Inferior parietal cortex (tissue), 1 donor: ENCODE measurements around the gene NDC1.
"Not testable (repeated sequence)": the region's sequence is repeated elsewhere in the genome, so short reads cannot be mapped to it uniquely, and the experiment has no call there.

Experiments used
- DNase-seq: peaks from one replicate; pipeline ENCODE4 v3.0.0-alpha.2; 2016; ENCODE audit errors: extremely low spot score

The NDC1 gene

DNA sequence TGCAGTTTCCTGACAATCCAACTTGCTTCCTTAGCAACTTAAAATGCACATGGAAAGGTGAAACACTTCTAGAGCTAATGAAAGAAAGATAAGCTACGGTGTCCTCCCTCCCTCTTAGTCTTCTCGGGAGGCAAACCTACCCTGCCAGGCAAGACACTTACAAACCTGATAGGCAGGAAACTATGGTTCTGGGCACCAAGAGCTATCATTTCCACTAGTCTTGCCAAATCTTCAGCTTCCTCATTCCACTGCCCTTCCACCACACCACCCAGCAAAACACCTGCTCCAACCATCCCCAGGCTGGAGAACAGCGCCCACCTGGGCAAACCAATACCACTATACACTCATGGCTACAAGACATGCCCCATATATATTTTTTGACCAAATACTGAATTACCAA, 15.2 kb downstream of the NDC1 start:
- no peak for DNase-seq

DNA sequence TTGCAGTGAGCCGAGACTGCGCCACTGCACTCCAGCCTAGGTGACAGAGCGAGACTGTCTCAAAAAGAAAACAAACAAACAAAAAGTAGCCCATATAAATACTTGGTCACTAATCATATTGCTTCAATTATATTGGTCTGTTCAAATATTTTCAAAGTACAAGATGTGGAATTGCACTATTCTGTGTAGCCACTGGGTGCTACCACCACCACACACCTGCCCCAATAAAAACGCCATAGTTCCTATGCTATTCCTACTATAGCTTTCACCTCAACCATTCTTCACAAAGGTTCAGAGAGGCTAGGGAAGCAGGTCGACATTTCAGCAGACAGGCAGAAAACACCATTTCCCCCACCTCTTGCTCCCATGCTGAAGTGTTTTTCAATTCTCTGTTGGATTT, 16.7 kb downstream of the NDC1 start:
- DNase-seq: no peak

DNA sequence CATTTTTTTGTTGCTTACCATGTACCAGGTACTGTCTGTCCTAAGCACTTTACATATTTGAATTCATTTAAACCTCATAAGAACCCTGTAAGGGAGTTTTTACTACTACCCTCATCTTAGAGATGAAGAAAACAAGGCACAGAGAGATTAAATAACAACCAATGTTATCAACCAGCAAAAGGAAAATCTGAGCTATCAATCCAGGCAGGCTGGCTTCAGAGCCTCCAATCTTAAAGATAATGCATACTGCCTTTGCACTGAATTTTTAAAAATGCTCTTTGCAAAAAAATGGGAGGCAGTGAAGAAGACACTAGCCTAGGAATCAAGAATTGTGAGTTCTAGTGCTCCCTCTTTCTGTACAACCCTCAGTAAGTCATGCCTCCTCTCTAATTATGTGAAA, 18.7 kb downstream of the NDC1 start:
- no peak for DNase-seq

DNA sequence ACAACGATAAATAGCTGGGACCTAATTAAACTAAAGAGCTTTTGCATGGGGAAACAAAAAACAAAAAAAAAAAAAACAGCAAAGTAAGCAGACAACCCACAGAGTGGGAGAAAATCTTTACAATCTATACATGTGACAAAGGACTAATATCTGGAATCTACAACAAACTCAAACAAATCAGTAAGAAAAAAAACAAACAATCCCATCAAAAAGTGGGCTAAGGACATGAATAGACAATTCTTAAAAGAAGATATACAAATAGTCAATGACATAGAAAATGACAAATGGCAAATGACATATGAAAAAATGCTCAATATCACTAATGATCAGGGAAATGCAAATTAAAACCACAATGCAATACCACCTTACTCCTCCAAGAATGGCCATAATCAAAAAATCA, 21.5 kb downstream of the NDC1 start:
- not testable (repeated sequence) for DNase-seq

DNA sequence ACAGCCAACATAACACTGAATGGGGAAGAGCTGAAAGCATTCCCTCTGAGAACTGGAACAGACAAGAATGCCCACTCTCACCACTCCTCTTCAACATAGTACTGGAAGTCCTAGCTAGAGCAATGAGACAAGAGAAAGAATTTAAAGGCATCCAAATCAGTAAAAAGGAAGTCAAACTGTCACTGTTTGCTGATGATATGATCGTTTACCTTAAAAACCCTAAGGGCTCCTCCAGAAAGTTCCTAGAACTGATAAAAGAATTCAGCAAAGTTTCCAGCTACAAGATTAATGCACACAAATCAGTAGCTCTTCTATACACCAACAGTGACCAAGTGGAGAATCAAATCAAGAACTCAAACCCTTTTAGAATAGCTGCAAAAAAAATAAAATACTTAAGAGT, 22.6 kb downstream of the NDC1 start:
- DNase-seq: not testable (repeated sequence)

DNA sequence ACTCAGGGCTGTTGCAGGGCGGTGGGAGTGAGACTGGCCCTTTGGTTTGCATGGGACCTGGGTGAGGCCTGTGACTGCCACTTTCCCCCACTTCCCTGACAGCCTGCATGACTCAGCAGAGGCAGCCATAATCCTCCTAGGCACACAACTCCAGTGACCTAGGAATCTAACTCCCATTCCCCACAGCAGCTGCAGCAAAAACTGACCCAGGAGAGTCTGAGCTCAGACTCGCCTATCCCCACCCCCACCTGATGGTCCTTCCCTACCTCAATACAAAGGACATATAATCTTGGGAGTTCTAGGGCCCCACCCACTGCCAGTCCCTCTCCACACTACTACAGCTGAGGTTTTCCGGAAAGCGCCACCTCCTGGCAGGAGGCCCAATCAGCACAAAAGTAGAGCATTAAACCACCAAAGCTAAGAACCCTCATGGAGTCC, 26.7 kb downstream of the NDC1 start:
- DNase-seq: no peak

DNA sequence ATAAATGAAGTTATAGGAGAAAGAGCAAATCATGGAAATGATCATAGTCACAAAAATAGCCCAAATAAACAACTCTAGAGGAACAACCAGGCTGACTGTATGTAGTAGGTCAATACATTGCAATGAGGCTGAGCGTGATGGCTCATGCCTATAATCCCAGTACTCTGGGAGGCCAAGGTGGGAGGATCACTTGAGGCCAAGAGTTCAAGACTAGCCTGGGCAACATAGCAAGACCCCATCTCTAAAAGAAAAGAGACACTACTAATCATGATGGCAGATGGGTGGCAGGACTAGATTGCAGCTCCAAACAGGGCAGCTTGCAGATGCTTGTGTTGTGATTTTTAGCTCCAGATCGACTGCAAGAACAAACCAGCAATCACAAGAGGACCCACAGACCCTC, 27.6 kb downstream of the NDC1 start:
- DNase-seq: no peak

DNA sequence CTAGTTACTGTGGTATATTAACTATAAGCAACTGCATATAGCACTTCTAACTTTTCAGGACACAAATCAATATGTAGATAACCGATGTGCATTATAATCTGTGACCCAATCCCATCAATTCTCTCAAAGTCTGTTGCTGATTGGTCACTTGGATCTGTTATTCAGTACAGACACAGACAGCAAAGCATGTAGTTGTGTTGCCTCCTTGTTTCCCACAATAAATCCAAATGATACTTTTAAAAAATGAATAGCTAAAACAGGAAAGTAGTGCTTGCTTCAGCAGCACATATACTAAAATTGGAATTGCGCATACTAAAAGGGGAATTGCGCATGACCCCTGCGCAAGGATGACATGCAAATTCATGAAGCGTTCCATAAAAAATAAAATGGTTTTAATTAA, 28.1 kb downstream of the NDC1 start:
- DNase-seq: no peak

DNA sequence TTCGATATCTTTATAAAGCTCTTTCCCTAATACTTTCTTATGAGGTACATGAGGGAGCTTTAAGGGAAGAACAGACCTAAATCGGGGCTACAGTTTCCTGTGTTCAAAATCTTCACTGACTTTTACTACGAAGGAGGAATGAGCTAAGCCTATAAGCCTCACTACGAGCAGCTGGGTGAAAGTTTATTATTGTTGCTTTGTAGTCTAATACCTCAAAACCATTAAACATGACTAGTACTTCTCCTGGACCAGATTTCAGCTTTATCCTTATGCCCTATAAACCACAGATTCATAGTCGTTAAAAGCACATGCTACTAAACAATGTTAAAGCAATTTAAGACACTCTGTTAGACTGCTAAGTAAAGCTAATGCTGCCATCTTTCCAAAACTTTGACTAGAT, 30.2 kb downstream of the NDC1 start:
- no peak for DNase-seq

DNA sequence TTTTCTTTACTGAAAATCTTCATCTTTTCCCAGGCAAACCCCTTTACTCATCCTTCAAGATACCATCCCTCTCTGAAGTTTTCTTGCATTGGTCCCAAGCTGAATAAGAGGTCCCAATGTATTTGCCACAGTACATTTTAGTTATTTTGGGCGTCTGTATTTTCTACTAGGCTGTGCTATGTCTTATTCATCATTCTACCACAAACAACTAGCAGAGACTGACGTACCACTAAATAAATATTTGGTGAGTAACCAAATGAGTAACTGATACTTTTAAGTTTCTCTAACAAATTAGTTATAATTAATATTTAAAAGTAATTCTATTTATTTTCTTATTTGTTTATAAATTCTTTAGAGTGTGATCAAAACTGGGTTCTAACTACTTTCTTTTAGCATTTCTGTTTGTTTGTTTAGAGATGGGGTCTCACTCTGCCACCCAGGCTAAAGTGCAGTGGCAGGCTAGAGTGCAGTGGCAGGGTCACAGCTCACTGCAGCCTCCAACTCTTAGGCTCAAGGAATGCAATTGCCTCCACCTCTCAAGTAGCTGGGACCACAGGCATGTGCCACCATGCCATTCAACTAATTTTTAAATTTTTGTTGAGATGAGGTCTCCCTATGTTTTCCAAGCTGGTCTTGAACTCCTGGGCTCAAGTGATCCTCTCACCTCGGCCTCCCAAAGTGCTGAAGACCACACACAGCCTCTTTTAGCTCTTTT, 33.1 kb downstream of the NDC1 start:
- DNase-seq: no peak

DNA sequence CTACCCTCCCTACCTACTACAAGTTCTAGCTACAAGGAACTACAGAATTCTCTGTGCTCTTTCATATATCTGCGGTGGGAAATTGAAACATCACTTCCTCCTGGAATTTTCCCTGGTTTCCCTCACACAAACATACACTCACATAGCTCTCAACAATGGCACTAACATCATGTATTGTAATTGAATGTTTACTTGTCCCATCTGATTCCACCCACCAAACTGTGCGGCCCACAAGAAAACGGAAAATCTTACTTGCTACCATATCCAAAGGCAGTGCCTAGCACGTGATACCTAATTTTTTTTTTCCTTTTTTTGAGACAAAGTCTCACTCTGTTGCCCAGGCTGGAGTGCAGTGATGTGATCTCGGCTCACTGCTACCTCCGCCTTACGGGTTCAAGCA, 33.9 kb downstream of the NDC1 start:
- no peak for DNase-seq

DNA sequence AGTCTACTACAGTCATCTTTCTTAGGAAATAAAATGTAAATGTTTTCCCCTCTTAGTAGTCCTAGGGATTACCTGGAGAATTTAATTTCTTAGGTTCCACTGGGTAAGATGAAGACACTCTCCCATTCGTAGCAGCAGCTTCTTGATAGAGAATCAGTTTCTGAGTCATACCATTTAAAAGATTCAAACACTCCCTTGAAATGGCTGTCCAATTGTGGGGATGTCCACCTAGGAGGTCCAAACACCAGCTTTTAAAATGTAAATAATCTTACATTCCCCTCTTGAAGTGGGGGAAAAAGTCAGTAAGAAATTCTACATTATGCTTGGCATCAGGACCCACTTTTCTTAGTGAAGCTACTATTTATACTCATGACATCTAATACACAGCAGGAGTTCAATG, 37.5 kb downstream of the NDC1 start:
- DNase-seq: no peak

DNA sequence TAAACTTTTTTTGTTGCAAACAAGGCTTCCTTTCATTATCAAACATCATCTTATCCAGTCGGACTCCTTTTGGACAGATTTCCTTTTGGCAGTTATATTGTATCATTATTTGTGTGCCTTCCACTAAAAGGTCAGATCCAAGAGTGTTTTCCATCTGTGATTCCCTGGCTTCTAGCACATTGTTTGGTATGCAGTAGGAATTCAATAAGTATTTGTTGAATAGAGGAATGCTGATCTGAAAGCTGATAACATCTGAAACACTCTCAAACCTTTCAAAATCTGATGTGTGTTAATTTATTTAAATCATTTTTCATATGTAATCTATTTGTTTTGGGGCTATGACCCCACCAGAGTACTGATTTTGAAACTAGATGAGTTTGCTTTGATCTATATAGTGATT, 39.0 kb downstream of the NDC1 start:
- DNase-seq: no peak

DNA sequence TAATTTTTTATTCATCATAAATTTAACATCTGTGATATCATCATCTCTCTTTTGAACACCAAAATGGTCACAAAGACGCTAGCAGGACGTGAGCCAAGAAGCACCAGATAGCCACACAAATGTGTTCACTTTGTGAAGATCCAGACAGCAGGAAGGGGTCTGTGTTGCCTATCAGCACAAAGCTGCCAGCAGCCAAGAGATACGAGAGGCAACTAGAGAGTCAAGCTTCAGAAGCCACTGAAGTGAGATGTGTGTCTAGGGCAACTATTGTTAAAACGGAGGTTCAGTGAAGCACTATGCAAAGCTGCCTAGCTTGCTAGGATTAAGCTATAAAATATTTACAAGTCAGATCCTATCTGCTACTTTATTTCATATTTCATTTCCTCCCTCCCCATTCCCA, 45.3 kb downstream of the NDC1 start:
- no peak for DNase-seq

DNA sequence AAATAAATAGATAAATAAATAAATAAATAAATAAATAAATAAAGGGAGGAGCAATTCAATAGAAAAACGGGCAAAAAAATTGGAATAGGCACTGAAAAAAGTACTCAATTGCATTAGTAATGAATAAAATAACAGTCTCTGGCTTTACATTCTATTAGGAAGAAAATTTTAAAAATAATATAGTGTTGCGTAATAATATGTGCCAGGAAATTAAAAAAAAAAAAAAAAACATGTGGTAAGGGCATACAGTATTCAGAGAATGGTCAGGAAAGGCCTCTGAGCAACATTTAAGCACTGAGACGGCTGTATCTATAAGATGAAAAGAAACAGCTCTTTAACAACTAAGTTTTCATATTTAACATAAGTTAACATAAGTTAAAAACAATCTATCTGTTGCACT, 50.4 kb downstream of the NDC1 start:
- no peak for DNase-seq

DNA sequence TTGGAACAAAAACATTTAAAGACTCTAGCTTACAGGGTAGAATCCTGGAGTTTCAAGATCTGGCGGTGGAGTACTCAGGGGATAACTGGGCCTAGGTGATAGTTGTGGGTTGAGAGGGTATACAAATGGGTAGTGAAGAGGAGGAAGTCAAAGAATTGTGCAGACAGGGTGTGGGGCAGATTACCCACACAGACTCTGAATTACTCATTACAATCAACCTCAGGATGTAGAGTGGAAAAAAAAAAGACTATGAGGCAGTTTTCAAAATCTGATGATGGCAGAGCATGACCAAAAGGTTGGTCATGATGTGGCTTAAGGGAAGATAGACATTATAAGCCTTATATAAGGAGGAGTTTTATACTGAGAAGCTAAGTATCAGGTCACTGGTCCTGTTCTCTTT, 55.0 kb downstream of the NDC1 start:
- no peak for DNase-seq

DNA sequence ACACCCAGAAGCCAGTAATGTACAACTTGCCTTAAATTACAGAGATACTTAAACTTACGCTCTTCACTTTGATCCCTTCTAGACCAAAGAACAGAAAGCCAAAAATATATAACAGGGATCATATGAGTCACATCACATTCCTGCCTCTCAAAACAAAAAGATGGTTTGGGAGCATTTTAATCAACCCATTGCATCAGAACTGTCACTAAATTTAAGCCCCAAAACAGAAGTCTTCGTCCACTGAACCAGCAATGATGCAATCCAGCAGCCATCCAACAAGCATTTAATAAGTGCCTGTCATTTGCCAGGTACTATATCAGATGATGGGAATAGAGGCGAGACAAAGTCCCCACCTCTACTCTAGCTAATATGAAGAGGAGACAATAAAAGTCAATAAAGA, 56.4 kb downstream of the NDC1 start:
- DNase-seq: no peak

DNA sequence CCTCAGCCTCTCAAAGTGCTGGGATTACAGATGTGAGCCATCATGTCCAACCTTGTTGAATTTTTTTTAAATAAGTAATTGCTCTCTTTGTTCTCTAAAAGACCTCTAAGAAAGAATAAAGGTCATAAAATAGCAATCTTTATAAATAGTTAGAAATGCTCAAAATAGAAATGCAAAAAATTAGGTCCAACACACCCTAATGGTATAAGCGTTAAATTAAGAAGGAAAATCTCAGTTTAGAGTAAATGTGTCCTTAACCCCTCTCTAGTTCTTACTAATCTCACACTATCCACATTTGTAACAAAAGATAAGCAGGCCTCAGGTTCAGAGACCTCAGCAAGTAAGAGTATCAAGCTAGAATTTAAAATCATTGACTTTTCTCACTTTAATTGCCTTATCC, 60.8 kb downstream of the NDC1 start:
- DNase-seq: no peak

DNA sequence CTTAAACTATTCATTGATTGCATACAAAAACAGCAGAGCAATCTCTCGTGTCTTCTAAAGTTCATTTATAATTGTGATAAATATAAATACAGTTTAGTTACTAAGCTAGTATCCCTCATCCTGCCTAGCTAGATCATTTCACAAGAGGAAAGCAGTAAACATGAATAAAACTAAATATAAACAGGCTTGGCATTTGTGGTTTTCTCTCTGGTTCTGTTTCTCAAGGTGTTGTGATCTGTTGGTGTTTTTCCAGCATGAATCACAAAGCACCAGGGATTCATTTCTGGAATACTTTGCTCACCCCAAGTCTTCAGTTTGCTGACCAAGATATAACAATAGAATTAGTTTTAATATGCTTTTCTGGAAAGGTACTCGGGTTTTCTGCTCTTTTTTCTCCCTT, 66.4 kb downstream of the NDC1 start:
- DNase-seq: no peak

DNA sequence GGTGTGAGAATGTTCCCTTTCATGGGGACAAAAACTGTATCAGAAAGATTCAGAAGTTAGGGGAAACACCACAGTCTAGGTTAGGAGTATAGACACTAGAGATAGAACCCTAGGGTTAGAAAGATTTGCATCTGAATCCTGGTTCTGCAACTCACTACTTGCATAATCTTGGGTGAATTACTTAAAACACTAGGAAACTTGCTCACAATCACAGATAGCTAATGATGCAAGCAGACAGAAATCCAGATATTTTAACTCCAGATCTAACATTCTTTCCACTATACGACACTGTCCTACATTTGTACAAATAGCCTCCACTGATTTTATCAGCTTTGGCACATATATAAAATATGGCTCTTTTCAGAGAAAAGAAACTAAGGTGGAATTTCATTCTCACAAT, 68.3 kb downstream of the NDC1 start:
- no peak for DNase-seq

DNA sequence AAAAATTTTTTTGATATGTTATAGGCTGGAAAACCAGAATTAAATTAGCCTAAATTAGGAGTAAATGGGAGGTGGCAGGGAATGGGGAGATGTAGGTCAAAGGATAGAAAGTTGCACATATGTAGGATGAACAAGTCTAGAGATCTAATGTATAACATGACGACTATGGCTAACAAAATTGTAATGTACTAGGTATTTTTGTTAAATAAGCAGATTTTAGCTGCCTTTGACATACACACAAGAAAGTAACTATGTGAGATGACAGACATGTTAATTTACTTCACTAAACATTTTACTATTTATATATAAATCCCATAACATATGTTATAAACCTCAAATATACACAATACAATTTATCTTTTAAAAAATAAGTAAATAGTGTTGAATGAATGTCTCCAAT, 68.9 kb downstream of the NDC1 start:
- DNase-seq: no peak

DNA sequence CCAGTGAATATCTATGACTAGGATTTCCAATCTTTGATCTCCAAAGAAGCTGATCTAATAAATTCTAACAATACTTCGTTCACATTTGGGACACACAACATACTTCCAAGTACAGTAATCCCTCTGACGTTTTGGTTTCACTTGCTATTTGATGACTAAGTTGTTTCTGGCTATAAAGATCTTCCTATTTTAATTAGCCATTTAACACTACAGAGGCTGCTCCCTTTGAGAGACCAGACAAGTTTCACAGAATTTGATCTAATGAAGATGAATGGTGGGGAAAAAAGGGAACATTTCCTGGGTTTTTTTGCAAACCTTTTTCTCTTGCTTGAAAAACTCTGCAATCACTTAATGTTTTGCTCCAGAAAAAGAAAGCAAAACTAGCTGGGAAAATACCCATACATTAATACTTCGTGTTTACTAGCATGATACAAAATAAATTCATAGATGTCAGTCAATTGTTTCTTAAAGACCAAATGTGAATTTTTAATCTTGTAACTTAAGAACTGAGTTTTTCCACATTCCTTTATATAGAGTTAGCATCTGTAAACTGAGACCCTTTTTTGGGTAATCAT, 71.2 kb downstream of the NDC1 start:
- no peak for DNase-seq

DNA sequence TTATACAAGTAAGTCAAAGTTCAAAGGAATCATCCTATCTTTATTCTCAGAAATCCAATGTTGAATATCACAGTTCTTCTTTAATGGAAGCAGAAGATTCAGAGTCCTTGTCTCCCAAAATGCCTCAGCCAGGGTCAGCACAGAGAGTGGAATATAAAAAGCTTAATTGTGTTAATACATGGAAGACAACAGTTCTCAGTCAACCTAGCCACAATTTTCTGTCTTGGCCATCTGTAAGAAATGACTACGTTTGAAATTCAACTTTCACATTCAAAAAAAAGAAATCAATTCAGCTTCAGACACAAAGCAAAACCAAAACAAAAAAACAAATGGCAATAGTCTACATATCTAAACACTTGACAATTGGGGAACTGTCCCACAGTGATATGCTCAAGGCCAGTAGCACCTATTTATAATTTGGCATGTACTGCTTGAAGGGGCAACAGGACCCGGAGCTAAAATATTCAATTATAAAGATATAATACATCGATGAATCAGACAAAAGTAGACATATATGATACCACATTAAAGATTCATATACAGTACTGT, 71.8 kb downstream of the NDC1 start:
- no peak for DNase-seq

DNA sequence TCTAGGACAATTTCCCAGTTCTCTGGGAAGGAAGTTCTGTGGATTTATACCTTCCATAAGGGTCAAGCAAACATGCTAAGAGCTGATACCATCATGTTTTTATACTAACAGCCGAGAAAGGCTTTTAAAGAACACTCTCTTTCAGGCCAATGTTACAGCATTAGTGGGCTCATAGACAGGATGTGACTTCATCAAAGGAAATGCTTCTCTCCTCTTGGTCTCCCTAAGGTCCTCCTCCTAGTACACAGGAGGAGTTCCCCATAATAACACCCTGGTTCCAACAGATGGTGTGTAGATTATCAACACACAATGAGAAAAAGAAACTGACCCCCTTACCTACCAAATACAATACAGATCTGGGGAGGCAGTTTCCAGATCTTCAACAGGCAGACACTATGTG, 72.4 kb downstream of the NDC1 start:
- DNase-seq: no peak
